GM21576 (cell line): ENCODE results near the gene ABHD17C.
"Not testable (repeated sequence)": the region's sequence is repeated elsewhere in the genome, so short reads cannot be mapped to it uniquely, and the experiment has no call there.

ENCODE experiments used
- ATAC-seq: cut with Tn5 transposase; IDR thresholded peaks from one replicate; pipeline ENCODE4 v1.9.1; 2021; ENCODE audit warnings: mild to moderate bottlenecking, moderate library complexity; ENCODE audit not compliant: unreplicated experiment

Gene ABHD17C

GRCh38 chr15:80695099-80695910 is at the start of gene ABHD17C:
Gene ABHD17C (plus strand): TSS chr15:80695310. CDS start chr15:80695430, 120 bp downstream.
- ATAC-seq = peak; percentile 53

GRCh38 chr15:80645494-80646065 is 49.5 kb upstream of the ABHD17C start:
- ATAC-seq = no peak

GRCh38 chr15:80647424-80647823 is 47.7 kb upstream of the ABHD17C start:
- ATAC-seq = not testable (repeated sequence)

- no peak for ATAC-seq
Observed at GRCh38 chr15:80654299-80654698, 40.8 kb upstream of the ABHD17C start.

DNA sequence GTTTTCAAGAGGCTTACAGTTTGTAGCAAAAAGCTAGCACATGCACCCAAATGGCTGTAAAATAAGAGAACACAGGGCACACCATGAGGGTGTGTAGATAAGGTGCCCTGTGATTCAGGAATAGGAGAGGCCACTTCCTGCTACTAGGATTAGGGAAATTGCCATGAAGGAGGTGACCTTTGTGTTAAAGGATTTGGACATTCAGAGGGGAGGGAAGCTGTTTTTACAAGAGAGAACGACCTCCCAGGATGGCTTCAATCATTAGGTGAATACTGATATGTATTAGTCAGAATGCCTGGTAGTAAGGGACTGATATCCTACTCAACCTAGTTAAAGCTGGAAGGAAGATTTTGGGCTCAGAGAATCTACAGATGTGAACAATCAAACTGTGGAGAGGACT is 35.7 kb upstream of the ABHD17C start:
- no peak for ATAC-seq

DNA sequence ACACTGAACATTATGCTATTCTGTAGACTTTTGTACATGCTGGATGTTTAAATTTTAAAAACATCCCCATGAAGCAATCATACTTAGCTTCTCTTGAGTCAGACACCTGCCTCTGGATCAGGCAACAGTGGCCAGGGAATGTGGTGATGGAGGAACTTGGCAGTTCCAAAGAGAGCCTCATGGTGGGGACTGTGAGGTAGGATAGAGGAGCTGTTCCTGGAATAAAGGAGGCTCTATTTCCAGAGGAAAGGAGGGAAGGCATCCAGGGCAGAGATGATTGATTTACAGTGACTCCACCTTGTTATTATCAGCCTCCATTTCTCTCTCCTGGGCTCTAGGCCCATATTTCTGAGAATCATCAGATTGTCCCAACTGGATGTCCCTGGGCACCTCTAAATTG is 35.0 kb upstream of the ABHD17C start:
- ATAC-seq = no peak

DNA sequence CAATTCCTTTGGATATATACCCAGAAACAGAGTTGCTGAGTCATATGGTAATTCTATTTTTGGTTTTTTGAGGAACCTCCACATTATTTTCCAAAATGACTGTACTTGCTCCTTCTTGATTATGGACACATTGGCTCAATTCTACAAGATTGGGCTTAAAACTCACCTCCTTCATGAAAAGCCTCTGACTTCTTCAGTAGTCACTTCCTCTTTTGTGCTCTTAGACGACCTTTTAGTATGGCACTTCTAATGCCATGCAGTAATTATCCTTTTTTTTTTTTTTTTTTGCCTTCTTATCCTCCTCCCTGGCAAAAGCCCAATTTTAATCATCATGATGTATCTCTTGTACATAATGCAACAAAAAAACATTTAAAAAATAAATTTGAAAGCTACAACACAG is 33.0 kb upstream of the ABHD17C start:
- no peak for ATAC-seq

GRCh38 chr15:80662757-80663553 is 32.2 kb upstream of the ABHD17C start:
- ATAC-seq = no peak

GRCh38 chr15:80665151-80665550 is 30.0 kb upstream of the ABHD17C start:
- ATAC-seq = no peak

DNA sequence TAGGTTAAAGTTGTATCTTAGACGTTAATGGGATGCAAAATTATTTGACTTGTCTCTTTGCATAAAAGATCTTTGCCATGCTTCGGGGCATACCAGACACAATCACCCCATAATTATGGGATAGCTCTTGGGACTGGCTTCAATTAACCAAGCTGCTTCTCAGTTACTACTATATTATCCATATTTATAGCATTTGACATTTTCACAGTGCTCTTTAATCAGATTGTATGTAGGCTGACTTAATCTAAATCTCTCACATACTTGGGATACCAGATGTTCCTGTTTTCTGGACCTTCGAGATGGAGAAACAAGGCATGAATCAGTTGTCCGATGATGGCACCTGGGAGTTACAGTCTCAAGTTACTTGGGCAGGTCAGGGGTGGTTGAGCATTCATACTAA is 27.2 kb upstream of the ABHD17C start:
- ATAC-seq = no peak

DNA sequence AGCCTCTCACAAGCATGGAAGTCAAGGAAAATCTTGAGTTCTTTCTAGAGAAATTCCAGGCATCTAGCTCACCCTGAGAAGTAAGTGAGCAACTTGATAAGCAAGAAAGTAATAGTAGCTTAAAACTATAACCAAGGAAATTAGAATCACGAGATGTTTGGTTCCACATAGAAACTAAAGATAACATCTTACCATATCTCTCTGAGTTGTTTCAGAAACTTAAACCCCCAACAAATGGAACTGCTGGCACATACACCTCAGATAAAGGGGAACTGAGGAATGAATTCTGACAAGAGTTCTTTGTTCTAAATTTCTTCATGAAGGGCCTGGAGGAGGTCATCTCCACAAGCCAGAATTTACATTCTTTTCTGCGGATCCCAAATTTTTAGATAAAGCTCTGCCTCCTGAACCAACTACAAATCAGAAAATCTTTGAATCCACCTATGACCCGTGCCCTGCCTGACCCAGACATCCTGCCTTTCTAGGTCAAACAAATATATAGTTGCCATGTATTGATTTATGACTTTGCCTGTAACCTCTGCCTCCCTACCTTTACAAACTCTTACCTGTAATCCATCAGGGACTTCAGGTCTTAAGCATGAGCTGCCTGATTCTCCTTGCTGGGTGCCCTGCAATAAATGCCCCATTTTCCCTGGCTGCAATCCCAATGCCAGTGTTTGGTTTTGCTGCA is 26.4 kb upstream of the ABHD17C start:
- no peak for ATAC-seq

DNA sequence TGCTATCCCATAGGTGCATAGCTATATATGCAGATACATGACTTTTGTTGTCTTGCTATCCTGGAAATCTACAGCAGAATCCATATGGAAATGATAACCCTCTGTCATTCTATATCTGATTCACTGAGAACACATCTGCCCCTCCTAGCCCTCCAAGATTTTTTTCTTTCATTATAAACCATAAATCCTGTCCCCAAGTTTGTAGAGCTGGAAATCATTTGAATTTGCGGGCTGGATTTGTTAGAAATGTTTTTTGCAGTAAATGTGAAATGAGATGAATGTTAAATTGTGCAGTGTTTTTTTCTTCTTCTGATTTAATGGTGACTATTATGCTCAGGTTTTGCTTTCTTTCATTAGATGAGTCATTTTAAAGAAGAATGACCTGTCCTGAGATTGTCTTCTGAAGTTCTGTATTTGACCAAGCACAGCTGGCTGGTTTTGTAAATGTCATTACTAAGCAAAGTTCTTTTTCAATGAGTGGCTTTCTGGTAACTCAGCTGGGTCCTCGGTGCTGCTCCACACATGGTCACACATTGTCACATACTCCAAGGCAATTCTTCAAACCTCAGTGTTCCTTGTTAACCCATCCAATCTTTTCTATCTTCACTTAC is 25.3 kb upstream of the ABHD17C start:
- no peak for ATAC-seq

- ATAC-seq = no peak
Observed at GRCh38 chr15:80673561-80674244, 21.4 kb upstream of the ABHD17C start.

DNA sequence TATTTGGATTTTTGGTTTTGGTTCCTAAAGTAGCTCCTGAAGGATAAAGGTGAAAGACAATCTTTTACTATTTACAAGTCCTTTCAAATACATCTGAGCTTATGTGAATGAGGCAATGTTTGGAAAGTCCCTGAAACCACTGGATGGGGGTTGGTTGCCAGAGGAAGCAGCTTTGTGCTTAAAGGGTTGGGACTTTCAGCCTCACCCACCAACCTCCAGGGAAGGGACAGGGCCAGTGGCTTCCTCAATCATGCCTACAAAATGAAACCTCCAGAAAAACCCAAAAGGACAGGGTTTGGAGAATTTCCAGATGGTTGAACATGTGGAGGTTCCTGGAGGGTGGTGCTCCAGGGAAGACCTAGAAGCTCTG is 20.9 kb upstream of the ABHD17C start:
- peak; percentile 52 for ATAC-seq

DNA sequence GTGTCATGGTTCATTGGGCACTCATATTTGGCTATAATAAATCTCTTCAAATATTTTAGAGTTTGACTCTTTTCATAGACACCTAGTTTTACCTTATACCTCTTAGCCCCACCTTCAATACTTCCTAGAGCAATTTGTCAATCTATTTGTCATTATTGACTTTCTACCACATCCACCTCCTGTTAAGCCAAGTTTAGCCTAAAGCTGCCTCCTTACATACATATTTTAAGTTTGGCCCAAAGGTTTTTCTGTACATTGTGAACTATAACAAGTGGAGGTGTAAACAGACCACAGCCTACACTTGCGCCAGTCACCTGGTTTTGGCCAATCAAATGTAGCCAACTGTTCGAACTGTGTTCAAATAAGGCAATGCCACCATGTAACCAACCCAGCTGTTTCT is 18.1 kb upstream of the ABHD17C start:
- no peak for ATAC-seq

GRCh38 chr15:80679167-80679803 is 15.8 kb upstream of the ABHD17C start:
- no peak for ATAC-seq

GRCh38 chr15:80679804-80680175 is 15.3 kb upstream of the ABHD17C start:
- ATAC-seq = no peak

DNA sequence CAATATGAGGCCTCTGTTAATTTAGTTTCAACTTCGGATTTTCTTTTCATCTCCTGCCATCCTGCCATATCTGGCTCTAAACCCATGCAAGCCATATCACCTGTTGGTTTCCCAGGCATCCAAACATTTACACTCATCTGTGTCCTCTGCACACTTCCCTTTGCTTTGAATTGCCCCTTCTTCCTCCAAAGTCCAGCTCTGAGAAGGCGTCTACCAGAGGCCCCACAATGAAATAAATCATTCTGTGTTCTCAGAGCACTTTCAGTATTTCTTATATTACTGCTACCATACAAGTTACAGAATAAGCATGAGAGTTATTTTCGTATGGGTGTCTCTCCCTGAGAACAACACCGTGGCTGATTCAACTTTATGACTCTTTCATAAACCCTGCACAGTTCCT is 12.9 kb upstream of the ABHD17C start:
- no peak for ATAC-seq

- no peak for ATAC-seq
Observed at GRCh38 chr15:80684697-80685096, 10.4 kb upstream of the ABHD17C start.

GRCh38 chr15:80685628-80686027 is 9.5 kb upstream of the ABHD17C start:
- ATAC-seq = no peak
